ENCODE results near the gene XAF1.

- no peak for TF ChIP-seq POLR2A (IDR thresholded peaks at IDR 0.05)
- no peak for TF ChIP-seq CTCF (IDR thresholded peaks at IDR 0.05)
Observed at GRCh38 chr17:6815775-6816174, 59.9 kb downstream of the XAF1 start.

Measured in lower leg skin (tissue), 3 donors.